ENCODE measurements around the gene SLFN12.

GRCh38 chr17:35448214-35448898 is 16.1 kb upstream of the SLFN12 start, which contains the start of gene SLFN13:
- TF ChIP-seq CTCF (IDR thresholded peaks at IDR 0.05; ENCODE audit: low read depth, low read length) = no peak
- TF ChIP-seq POLR2A (IDR thresholded peaks at IDR 0.05; ENCODE audit: extremely low read depth, insufficient read length) = peak; percentile 58
